HL-60/S4 treated with phorbol 12-myristate 13-acetate at 8.2 ng/mL for 4 days and 3 days (cell line): ENCODE data around the gene APBA1.

ENCODE experiments used
- in situ Hi-C: fragments of 300-500 bp; cut with MboI; formaldehyde crosslinking; loops from 2 replicates; pipeline ENCODE4 v1.15.0; 2022; ENCODE audit warnings: low sequenced_read_pairs

Gene APBA1

DNA sequence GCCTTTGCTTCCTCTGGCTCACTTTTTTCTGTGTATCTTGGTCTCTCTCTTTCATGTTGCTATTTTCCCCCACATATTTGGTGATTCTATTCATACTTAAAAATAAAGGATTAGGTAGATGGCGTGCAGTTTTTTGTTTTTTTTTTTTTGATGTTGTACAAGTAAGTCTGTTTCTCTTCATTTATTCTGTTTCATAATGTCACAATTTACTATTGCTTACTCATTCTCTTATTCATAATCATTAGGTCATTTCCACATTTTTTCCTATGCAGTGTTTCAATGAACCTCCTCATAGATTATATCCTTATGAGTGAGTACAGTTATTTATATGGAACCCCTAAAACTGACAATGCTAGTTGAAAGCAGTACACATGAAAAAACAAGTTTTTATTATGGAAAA is 136.3 kb downstream of the APBA1 start:
- in situ Hi-C loops: no loop called here

DNA sequence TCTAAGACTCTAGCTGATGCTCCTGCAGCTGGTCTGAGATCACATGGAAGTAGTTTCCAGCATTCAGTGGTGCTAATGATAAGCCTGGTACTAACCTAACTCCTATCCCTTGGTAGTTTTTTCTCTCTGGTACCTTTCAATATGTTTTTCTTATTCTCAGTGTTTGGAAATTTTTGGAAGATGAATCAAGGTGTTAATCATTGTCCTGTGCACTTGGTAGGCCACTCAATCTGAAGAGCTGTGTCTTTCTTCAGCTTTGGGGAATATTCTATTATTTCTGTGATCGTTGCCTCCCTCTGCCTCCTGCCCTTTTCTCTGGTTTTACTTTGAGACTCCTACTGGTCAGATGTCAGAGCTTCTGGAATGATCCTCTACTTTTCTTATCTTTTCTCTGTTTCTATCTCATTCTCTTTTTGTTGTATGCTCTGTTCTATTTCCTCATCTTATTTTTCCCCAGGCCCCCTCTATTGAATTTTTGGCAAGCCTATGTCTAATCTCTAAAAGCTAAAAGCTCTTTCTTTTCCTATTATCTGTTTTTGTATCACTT is 136.8 kb downstream of the APBA1 start:
- in situ Hi-C loops: no loop called here

DNA sequence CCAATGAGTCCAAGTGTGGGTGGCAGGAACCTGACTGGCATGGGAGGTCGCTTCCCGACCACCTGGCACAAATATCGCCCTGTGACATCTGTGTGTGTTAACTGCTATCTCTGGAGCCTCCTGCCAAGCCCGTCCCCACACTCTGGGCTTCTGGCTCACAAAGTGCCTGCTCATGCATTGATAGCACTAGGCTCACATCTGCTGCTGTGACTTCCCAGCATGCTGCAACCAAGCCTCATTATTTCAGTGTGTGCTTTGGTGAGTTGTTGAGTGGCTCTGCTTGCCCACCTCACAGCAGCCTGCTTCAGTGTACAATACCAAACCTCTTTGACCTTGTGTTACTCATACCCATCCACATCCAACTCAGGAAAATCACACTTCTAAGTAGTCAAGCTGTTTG is 139.8 kb downstream of the APBA1 start:
- in situ Hi-C loops: no loop called here

- in situ Hi-C loops: no loop called here
These were observed 144.7 kb downstream of the APBA1 start for GRCh38 chr9:69527454-69527853.

GRCh38 chr9:69526699-69527098 is 145.5 kb downstream of the APBA1 start:
- in situ Hi-C loops: no loop called here

GRCh38 chr9:69519470-69520240 is 152.5 kb downstream of the APBA1 start:
- in situ Hi-C loops: no loop called here

GRCh38 chr9:69516353-69517322 is 155.5 kb downstream of the APBA1 start:
- in situ Hi-C loops: no loop called here

- in situ Hi-C loops: no loop called here
These were observed 156.4 kb downstream of the APBA1 start for GRCh38 chr9:69515810-69516209.

DNA sequence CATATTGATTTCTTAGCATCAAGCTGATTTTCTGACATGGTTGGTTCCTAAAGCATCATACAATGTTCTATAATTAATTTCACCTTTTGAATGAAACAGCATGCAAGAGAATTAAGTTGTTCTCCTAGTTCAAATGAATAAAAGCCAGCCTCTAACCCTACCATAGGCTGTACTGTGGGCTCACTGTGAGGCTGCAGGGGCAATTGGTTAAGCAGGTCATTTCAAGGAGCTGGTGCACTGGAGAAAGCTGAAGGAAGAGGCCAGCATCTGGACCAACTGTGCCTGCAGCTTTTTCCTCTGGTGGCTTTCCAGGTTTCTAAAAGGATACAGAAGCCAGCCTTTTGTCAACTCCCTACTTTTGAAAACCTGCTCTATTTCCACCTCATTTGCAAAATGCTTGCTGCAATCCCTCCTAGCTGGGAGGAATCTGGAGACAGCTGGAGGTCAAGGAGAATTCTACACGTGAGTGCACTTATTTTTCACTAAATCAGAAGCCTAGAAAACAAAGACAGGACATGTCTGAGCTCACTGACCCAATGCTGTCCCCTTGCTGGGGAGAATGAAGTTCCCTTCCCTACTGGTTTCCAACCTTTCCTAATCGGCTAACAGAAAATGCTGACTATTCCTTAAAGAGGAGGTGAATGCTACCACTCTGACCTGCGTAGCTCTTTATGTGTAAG is 158.9 kb downstream of the APBA1 start:
- in situ Hi-C loops: no loop called here

- in situ Hi-C loops: no loop called here
These were observed 168.1 kb downstream of the APBA1 start for GRCh38 chr9:69504058-69504457.

DNA sequence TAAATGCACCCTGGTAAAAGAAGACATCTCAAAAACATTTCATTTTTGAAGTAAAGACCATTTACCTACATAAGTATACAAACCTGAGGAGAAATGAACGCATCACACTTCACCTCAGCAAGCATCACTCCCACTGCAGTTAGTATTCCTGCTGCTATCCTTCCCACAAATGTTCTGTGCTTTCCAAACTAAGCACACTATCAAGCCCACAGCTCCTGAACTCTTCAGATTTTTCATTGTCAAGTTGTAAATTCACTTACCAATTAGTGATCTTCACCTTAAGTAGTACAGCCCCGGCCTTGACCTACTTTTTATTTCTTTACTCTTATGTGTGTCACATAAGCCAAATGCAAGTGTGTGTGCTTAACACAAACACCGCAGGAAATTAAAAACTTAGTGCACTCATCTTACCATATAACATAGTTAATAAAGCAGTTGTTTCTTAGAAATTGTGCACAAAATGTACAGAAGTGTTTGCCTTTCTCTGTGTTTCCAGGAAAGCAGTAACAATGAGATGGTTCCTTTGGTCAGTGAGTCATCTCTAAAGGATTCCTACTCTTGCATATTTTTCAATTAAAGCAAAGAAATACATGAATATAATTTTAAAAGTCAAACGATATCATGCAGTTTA is 169.4 kb downstream of the APBA1 start:
- in situ Hi-C loops: no loop called here

DNA sequence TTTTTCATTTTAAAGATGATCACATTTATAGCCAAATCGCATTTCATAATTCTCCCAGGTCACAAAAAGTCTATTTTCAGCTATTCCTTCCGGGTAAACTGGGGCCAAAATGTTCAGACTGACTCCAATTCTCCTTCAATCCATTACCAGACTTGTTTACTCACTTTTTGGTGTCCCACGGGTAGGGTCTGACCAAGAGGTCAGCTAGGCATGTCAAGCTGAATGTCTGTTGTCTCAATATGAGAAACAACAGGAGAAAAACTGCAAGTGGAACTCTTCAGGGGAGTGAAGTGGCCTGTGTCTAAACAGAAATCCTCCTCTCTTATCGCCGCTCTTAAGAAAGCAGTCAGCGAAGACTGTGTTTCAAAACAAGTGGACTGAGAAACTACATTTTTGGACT is 171.3 kb downstream of the APBA1 start:
- in situ Hi-C loops: no loop called here

DNA sequence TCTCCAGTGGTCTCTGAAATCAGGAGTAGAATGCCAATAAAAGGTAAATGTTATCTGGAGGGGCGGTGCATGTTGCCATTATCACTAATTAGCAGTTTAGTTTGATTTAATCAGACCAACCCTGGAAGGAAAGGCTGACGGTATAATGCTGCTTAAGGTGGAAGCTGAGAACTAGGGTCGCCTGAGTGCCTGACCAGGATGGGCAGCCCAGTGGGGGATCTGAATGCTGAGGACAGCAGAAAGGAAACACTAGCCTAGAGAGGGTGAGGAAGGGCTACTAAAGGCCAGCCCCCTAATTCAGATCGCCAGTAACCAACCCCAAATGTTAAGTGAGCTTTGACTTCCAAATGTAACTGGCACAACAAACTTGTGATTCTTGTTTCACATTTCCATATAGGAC is 172.2 kb downstream of the APBA1 start:
- in situ Hi-C loops: no loop called here

DNA sequence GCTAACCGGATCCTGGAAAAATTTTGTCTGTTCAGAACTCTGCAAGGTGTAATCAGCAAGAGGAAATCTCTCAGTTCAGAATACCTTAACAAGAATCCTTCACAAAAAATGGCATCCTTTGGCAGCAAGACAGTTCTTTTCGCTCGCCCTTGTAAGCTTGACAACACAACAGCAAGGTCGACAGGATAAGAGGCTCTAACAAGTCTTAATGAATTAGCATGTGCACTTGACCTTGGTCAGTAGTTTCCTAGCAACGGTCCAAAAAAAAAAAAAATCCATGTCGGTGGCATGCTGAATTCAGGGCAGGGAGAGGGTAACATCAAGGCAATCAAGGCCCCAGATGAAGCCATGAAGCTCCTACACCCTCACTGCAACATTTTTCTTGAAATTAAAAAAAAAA is 172.8 kb downstream of the APBA1 start:
- in situ Hi-C loops: no loop called here

DNA sequence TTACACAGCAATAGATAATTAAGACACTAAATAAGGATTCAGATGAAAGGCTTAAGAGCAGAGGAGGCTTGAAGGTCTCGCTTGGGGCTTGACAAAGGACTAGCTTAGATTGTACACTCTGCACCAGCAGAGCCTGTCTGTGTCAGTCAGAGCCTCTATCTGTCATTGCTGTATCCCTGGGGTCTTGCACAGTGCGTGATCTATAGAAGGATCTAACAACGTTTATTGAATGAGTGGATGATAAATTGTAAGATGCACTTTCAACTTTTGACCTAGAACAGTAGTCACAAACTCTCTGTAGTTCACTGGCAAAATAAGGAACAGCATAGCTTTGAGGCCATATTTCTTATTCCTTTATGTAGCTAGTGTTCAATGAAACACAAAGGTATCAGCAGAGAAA is 173.7 kb downstream of the APBA1 start:
- in situ Hi-C loops: no loop called here

DNA sequence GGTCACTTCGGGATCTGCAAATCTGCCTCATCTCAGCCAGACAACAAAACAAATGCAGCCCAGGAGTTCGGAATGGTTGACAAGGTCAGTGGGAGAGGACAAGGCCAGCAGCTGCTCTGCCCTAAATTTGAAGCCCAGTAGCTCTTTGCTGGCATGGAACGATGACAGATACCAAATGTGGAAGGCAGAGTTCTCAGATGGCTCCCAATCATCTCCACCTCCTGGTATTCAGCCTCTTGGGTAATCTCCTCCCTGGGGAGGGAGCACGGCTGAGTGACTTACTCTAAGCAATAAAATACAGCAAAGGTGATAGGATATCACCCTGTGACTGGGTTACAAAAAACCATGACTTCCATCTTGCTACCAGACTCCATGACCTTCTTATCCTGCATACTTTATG is 174.4 kb downstream of the APBA1 start:
- in situ Hi-C loops: no loop called here

DNA sequence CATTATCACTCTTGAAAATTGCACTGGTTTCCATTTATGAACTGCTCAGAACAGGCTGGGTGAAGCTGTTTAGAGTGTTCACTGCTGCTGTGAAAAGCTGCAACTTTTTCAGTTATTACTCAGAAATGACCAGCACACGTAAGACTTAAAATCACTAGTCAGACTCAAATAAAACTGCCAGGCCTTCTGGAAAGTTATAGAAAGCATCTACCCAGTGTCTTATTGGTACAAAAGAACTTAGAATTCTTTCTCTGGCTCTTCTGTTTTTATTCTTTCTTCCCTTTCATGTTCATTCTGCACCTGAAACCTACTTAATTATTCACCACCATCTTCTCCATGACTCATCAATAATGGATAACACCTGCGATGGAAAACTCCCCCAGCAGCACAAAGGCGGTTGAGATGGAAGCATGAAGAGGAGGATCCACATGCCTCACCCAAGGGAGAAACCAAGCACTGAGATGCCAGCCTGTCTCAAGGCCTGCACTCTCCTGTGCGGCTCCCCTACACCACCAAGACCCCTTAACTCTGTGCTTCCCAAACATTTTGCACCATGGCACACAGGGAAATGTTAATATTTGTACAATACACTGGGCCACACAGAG is 175.2 kb downstream of the APBA1 start:
- in situ Hi-C loops: no loop called here

DNA sequence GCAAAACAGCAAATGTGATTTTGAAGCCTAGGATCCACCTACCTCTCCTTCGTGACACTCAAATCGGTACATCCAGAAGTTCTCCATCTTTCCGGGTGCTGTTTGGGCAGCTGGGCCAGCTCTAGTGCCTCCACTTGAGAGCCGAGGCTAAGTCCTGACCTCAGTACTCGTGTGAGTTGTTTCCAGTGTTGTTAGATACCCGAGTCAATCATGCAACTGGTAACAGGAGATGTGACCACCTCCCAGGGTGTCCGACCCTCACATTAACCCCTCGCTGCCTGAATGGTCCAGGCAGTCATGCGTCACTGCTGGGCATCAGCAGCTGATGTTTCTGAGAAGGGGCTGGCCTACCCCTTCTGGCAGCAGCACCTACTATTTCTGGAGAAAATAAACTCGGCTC is 176.9 kb downstream of the APBA1 start:
- in situ Hi-C loops: no loop called here

GRCh38 chr9:69494763-69495162 is 177.4 kb downstream of the APBA1 start:
- in situ Hi-C loops: no loop called here

DNA sequence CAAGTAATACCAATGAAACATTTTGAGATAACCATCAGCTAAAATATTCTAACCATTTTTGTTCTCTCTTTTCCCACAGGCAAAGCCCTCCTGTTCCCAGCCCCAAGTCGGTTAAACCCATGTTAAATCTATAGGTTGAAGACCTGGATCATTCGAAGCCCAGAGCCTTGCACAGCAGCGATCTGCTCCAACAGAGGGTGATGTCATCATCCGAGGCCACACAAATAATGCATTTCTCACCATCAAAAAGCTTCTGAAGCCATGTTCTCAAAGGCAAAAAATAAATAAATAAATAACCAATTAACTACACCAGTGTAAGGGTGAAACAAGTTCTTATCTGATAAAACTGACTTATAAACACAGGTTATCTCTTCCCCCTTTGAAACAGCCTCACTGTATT is 178.0 kb downstream of the APBA1 start:
- in situ Hi-C loops: no loop called here
